ENCODE data around the gene GABRG3. TPM values are rescaled to one million over a fixed set of nuclear protein-coding genes. Genes with fewer than 3 reads are reported as not detected.

The GABRG3 gene
- total RNA-seq, 1 experiment from 2014 or later = not detected

DNA sequence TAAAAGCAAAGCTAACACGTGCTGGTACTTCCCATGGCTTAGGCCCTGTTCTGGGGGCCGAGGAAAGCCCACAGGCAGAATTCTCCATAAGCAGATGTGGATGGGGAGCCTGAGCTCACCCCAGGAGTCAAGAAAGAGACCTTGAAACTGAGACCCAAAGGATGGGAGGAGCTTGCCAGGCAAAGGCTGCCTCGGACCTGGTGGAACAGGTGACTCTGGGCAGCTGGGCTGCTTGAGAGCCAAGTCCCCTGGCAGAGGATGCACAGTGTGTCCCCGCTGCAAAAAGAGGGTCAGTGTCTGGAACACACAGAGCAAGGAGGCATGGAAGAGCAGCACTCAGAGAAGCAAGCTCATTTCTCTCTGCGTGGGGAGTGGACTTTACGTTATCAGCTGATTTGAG lies 528.7 kb downstream of the GABRG3 start (continued):
- TF ChIP-seq TCF7L2 (IDR thresholded peaks at IDR 0.05; ENCODE audit: borderline replicate concordance, extremely low read depth, insufficient read depth, insufficient read length) (no peak), CEBPB (IDR thresholded peaks at IDR 0.05; ENCODE audit: low read depth) (no peak), POLR2A (IDR thresholded peaks at IDR 0.05; ENCODE audit: borderline replicate concordance, extremely low read depth, insufficient read depth, insufficient read length) (no peak), YY1 (IDR thresholded peaks at IDR 0.05; ENCODE audit: extremely low read depth, insufficient replicate concordance, low read depth, low read length) (no peak), EZH2phosphoT487 (IDR thresholded peaks at IDR 0.05; ENCODE audit: borderline replicate concordance) (no peak)

DNA sequence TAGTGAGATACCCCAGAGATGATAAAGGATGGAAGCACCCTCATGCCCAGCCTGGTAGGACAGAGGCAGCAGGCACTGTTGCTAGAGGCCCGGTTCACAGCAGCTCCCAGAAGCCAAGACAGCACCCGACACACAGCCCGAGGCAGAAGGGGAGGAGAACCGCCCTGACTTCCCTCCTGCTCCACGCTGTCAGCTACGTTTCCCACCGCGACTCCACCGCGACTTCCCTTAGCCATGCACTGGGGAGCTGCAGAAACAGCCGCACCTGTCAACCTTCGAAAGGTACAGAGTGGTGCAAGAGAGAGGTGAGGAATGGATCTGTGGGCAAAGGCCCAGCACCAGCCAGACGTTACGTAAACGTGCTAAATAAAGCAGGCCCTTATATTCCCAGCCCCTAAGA lies 529.2 kb downstream of the GABRG3 start:
- DNase-seq (ENCODE audit: low read depth, low spot score) = no peak
- Histone ChIP-seq H3K79me2 (ENCODE audit: insufficient read depth, low read length) (no peaks in the 10 kb centered on the region), H3K4me3 (replicated peaks in 1 of 2; ENCODE audit: low read depth in 1 of 2, low read length in 2 of 2) (no peak overlapping the region), H3K9ac (ENCODE audit: low read length) (no peak overlapping the region), H4K20me1 (ENCODE audit: insufficient read depth) (no peaks in the 10 kb centered on the region), H3K27me3 (ENCODE audit: insufficient read depth, low read length) (no peaks in the 10 kb centered on the region), H3K4me1 (ENCODE audit: control insufficient read depth in 1 of 2, insufficient read depth in 2 of 2, low read length in 2 of 2) (no peaks in the 10 kb centered on the region), H3K27ac (ENCODE audit: low read depth, low read length) (no peak overlapping the region), H2AFZ (ENCODE audit: low read depth, low read length, poor library complexity, severe bottlenecking) (no peak overlapping the region), H3K36me3 (ENCODE audit: control insufficient read depth in 1 of 2, insufficient read depth in 2 of 2, low read length in 2 of 2) (no peaks in the 10 kb centered on the region), H3K4me2 (ENCODE audit: low read length) (no peak overlapping the region), H3K9me2 (ENCODE audit: insufficient read depth) (no peaks in the 10 kb centered on the region), H3K9me3 (ENCODE audit: control insufficient read depth in 1 of 2, insufficient read depth in 1 of 2, low read depth in 1 of 2, low read length in 2 of 2) (peaks cover 4 to 44% of the 10 kb centered on the region in 2 experiments; a peak in 2 of 4 replicates)
- POLR2A ChIA-PET = no interaction called here
- ATAC-seq = no peak
- CTCF ChIA-PET = no interaction called here
- RAD21 ChIA-PET (ENCODE audit: low non-redundant PET in 1 of 2, low total read pairs in 2 of 2, uncharacterized antibody in 2 of 2, unreplicated experiment in 2 of 2) = no interaction called here
- intact Hi-C loops (cut with micrococcal nuclease) = no loop called here
- no TSS peak for BruUV-seq (replicated peaks)
- TF ChIP-seq, protein P1, sequence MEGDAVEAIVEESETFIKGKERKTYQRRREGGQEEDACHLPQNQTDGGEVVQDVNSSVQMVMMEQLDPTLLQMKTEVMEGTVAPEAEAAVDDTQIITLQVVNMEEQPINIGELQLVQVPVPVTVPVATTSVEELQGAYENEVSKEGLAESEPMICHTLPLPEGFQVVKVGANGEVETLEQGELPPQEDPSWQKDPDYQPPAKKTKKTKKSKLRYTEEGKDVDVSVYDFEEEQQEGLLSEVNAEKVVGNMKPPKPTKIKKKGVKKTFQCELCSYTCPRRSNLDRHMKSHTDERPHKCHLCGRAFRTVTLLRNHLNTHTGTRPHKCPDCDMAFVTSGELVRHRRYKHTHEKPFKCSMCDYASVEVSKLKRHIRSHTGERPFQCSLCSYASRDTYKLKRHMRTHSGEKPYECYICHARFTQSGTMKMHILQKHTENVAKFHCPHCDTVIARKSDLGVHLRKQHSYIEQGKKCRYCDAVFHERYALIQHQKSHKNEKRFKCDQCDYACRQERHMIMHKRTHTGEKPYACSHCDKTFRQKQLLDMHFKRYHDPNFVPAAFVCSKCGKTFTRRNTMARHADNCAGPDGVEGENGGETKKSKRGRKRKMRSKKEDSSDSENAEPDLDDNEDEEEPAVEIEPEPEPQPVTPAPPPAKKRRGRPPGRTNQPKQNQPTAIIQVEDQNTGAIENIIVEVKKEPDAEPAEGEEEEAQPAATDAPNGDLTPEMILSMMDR (IDR thresholded peaks at IDR 0.05 in 2 of 3, conservative IDR thresholded peaks at IDR 0.05 in 1 of 3; ENCODE audit: borderline replicate concordance in 1 of 3, insufficient read depth in 1 of 3, low read depth in 2 of 3, low read length in 2 of 3) = no peak
- TF ChIP-seq ELF1 (IDR thresholded peaks at IDR 0.05; ENCODE audit: borderline replicate concordance, low read depth) (no peak), EGR1 (IDR thresholded peaks at IDR 0.05; ENCODE audit: low read depth) (no peak), JUND (IDR thresholded peaks at IDR 0.05) (no peak), POLR2A (IDR thresholded peaks at IDR 0.05; ENCODE audit: borderline replicate concordance, extremely low read depth, insufficient read depth, insufficient read length) (no peak), FOSL1 (IDR thresholded peaks at IDR 0.05; ENCODE audit: low read depth) (no peak), EZH2 (IDR thresholded peaks at IDR 0.05) (no peak), CBX3 (IDR thresholded peaks at IDR 0.05; ENCODE audit: low read depth) (no peak), RAD21 (IDR thresholded peaks at IDR 0.05; ENCODE audit: low read depth) (no peak), ZFX (IDR thresholded peaks at IDR 0.05) (no peak), TCF7L2 (IDR thresholded peaks at IDR 0.05; ENCODE audit: borderline replicate concordance, extremely low read depth, insufficient read depth, insufficient read length) (no peak), POLR2AphosphoS5 (IDR thresholded peaks at IDR 0.05; ENCODE audit: low read depth, low read length) (no peak), CEBPB (IDR thresholded peaks at IDR 0.05; ENCODE audit: low read depth) (no peak), SP1 (IDR thresholded peaks at IDR 0.05; ENCODE audit: low read depth) (no peak)
- TF ChIP-seq, protein P2, sequence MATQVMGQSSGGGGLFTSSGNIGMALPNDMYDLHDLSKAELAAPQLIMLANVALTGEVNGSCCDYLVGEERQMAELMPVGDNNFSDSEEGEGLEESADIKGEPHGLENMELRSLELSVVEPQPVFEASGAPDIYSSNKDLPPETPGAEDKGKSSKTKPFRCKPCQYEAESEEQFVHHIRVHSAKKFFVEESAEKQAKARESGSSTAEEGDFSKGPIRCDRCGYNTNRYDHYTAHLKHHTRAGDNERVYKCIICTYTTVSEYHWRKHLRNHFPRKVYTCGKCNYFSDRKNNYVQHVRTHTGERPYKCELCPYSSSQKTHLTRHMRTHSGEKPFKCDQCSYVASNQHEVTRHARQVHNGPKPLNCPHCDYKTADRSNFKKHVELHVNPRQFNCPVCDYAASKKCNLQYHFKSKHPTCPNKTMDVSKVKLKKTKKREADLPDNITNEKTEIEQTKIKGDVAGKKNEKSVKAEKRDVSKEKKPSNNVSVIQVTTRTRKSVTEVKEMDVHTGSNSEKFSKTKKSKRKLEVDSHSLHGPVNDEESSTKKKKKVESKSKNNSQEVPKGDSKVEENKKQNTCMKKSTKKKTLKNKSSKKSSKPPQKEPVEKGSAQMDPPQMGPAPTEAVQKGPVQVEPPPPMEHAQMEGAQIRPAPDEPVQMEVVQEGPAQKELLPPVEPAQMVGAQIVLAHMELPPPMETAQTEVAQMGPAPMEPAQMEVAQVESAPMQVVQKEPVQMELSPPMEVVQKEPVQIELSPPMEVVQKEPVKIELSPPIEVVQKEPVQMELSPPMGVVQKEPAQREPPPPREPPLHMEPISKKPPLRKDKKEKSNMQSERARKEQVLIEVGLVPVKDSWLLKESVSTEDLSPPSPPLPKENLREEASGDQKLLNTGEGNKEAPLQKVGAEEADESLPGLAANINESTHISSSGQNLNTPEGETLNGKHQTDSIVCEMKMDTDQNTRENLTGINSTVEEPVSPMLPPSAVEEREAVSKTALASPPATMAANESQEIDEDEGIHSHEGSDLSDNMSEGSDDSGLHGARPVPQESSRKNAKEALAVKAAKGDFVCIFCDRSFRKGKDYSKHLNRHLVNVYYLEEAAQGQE (IDR thresholded peaks at IDR 0.05; ENCODE audit: low read depth) = no peak
- TF ChIP-seq, protein P3, sequence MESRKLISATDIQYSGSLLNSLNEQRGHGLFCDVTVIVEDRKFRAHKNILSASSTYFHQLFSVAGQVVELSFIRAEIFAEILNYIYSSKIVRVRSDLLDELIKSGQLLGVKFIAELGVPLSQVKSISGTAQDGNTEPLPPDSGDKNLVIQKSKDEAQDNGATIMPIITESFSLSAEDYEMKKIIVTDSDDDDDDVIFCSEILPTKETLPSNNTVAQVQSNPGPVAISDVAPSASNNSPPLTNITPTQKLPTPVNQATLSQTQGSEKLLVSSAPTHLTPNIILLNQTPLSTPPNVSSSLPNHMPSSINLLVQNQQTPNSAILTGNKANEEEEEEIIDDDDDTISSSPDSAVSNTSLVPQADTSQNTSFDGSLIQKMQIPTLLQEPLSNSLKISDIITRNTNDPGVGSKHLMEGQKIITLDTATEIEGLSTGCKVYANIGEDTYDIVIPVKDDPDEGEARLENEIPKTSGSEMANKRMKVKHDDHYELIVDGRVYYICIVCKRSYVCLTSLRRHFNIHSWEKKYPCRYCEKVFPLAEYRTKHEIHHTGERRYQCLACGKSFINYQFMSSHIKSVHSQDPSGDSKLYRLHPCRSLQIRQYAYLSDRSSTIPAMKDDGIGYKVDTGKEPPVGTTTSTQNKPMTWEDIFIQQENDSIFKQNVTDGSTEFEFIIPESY (IDR thresholded peaks at IDR 0.05; ENCODE audit: extremely low read depth, insufficient replicate concordance, low read length) = no peak
- TF ChIP-seq, protein P4, sequence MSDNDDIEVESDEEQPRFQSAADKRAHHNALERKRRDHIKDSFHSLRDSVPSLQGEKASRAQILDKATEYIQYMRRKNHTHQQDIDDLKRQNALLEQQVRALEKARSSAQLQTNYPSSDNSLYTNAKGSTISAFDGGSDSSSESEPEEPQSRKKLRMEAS (IDR thresholded peaks at IDR 0.05) = no peak

Data from HCT116 (cell line).